NCI-H82 (cell line): ENCODE measurements around the gene HOXD12.

ENCODE experiments used
- DNase-seq: peaks from one replicate; lab custom pipeline; 2025; lab: John Stamatoyannopoulos, UW

Gene HOXD12

GRCh38 chr2:176105078-176105729 is 5.6 kb downstream of the HOXD12 start:
- DNase-seq: no peak

GRCh38 chr2:176105730-176106580 is 6.4 kb downstream of the HOXD12 start:
- DNase-seq: no peak

- peak; percentile 69 for DNase-seq
Measured at GRCh38 chr2:176106581-176107539, 7.3 kb downstream of the HOXD12 start, which contains the start of gene HOXD11. HOXD11 (plus strand) TSS chr2:176107280; CDS start chr2:176107356, 76 bp downstream.

- no peak for DNase-seq
Measured at GRCh38 chr2:176107731-176108181, 8.2 kb downstream of the HOXD12 start.

GRCh38 chr2:176109192-176109901 is 9.8 kb downstream of the HOXD12 start:
- DNase-seq: no peak

GRCh38 chr2:176109946-176110345 is 10.4 kb downstream of the HOXD12 start:
- DNase-seq: no peak

- DNase-seq: no peak
Measured at GRCh38 chr2:176110415-176111308, 11.1 kb downstream of the HOXD12 start.

- DNase-seq: peak; percentile 88
Measured at GRCh38 chr2:176111309-176111663, 11.7 kb downstream of the HOXD12 start.

- DNase-seq: no peak
Measured at GRCh38 chr2:176111846-176112374, 12.3 kb downstream of the HOXD12 start.

- no peak for DNase-seq
Measured at GRCh38 chr2:176112375-176113302, 13.0 kb downstream of the HOXD12 start.

GRCh38 chr2:176114120-176114929 is 14.7 kb downstream of the HOXD12 start:
- DNase-seq: no peak

- no peak for DNase-seq
Measured at GRCh38 chr2:176114930-176115625, 15.5 kb downstream of the HOXD12 start.

GRCh38 chr2:176115883-176116813 is 16.6 kb downstream of the HOXD12 start, which contains the start of gene HOXD10:
HOXD10 (plus strand) TSS chr2:176116778; CDS start chr2:176116834, 56 bp downstream.
- DNase-seq: no peak

GRCh38 chr2:176117162-176117822 is 17.7 kb downstream of the HOXD12 start:
- no peak for DNase-seq

- no peak for DNase-seq
Measured at GRCh38 chr2:176117823-176118371, 18.3 kb downstream of the HOXD12 start.
